K562 (cell line): ENCODE data around the gene LRFN4. TPM values are rescaled to one million over a fixed set of nuclear protein-coding genes. Genes with fewer than 3 reads are reported as not detected.

ENCODE experiments used
- ATAC-seq: fragments of 200-7000 bp; cut with Tn5 transposase; 3 replicates; pipeline ENCODE4 v1.9.1; 2020; ENCODE audit warnings: moderate library complexity
- BruUV-seq: library from RNA; stranded (reverse); fragments of 400-500 nt; replicated peaks from 2 replicates; lab custom pipeline; 2021; lab: Mats Ljungman, UMichigan
- CTCF ChIA-PET: fragments of 300-600 bp; formaldehyde crosslinking; extraction: SDS; loops from one replicate; lab custom pipeline; 2021; ENCODE audit warnings: low intra/inter-chr PET ratio; lab: Yijun Ruan, JAX
- POLR2A ChIA-PET: fragments of 300-600, 350-650 bp; sonication (Branson Sonifier 250); formaldehyde crosslinking; extraction: SDS; loops from one replicate; lab custom pipeline; 2021; ENCODE audit warnings: antibody characterized with exemption, inconsistent platforms; lab: Yijun Ruan, JAX
- DNase-seq, 4 experiments: peaks; one replicate each; pipeline versions ENCODE4 v3.0.0 to v3.0.0-alpha.2; 2011 to 2018; ENCODE audit warnings: low spot score in 3 of 4, mixed read lengths in 3 of 4; ENCODE audit errors: extremely low read depth in 1 of 4
- FAIRE-seq: peaks from 2 replicates; lab custom pipeline; 2011; peaks lifted over from hg19 to GRCh38; lab: Jason Lieb, UNC
- H2AFZ ChIP-seq: 2 replicates; pipeline ENCODE4 v1.6.0; 2011; ENCODE audit warnings: low read depth, low read length, control low read depth, inconsistent platforms
- H3K27ac ChIP-seq: fragments of 200-600 bp; 3 replicates; pipeline ENCODE4 v1.8.0; 2011; ENCODE audit warnings: low read depth, mild to moderate bottlenecking, control low read depth, inconsistent platforms, low read length, moderate library complexity, mixed read lengths; ENCODE audit errors: extremely low read depth
- H3K27me3 ChIP-seq, 2 experiments: fragments of 300-600 bp in 1 of 2; 2 replicates in 1 of 2; 3 replicates in 1 of 2; pipeline versions ENCODE4 v1.6.0 to v1.8.0; 2011; ENCODE audit warnings: inconsistent platforms in 2 of 2, low read length in 2 of 2, mild to moderate bottlenecking in 1 of 2, mixed read lengths in 1 of 2, moderate library complexity in 1 of 2; ENCODE audit not compliant: control insufficient read depth in 2 of 2, insufficient read depth in 2 of 2
- H3K36me3 ChIP-seq: fragments of 300-600 bp; 3 replicates; pipeline ENCODE4 v1.8.0; 2011; ENCODE audit warnings: mild to moderate bottlenecking, low read length, inconsistent platforms; ENCODE audit not compliant: control insufficient read depth, insufficient read depth
- H3K4me1 ChIP-seq, 2 experiments: fragments of 200-600 bp in 1 of 2; replicated peaks in 1 of 2; 2 replicates in 1 of 2; 3 replicates in 1 of 2; pipeline versions ENCODE4 v1.5.1 to v1.8.0; 2011; ENCODE audit warnings: inconsistent platforms in 2 of 2, low read length in 2 of 2, mild to moderate bottlenecking in 1 of 2, mixed read lengths in 1 of 2, moderate library complexity in 1 of 2; ENCODE audit not compliant: control insufficient read depth in 2 of 2, insufficient read depth in 2 of 2
- H3K4me2 ChIP-seq: 2 replicates; pipeline ENCODE4 v1.6.1; 2011; ENCODE audit warnings: low read length, control low read depth, inconsistent platforms, mixed read lengths; ENCODE audit not compliant: insufficient read depth
- H3K4me3 ChIP-seq: fragments of 200-600 bp; sonication (generic), shearing (Covaris generic); 2 replicates; pipeline ENCODE4 v1.5.1; 2016; ENCODE audit warnings: control low read depth, inconsistent platforms
- H3K79me2 ChIP-seq: fragments of 200-600 bp; 3 replicates; pipeline ENCODE4 v1.8.0; 2011; ENCODE audit warnings: low read length, inconsistent platforms; ENCODE audit not compliant: control insufficient read depth, insufficient read depth
- H3K9ac ChIP-seq, 2 experiments: 2 replicates each; pipeline versions ENCODE4 v1.6.0 to v1.6.1; 2011; ENCODE audit warnings: low read depth in 2 of 2, low read length in 2 of 2, control low read depth in 1 of 2, inconsistent platforms in 1 of 2, mild to moderate bottlenecking in 1 of 2, mixed read lengths in 1 of 2; ENCODE audit not compliant: insufficient read depth in 1 of 2
- H3K9me1 ChIP-seq: one replicate; pipeline ENCODE4 v1.6.0; 2011; ENCODE audit warnings: inconsistent platforms, mild to moderate bottlenecking, low read length, moderate library complexity; ENCODE audit not compliant: control insufficient read depth, insufficient read depth
- H3K9me3 ChIP-seq: replicated peaks from 2 replicates; pipeline ENCODE4 v1.5.1; 2011; ENCODE audit warnings: low read depth, low read length, inconsistent platforms; ENCODE audit not compliant: control insufficient read depth, insufficient read depth
- H4K20me1 ChIP-seq: replicated peaks from 2 replicates; pipeline ENCODE4 v1.6.1; 2011; ENCODE audit warnings: low read length, inconsistent platforms, mixed read lengths; ENCODE audit not compliant: control insufficient read depth, insufficient read depth
- CXXC5 ChIP-seq: fragments of 250-450 bp; sonication (Bioruptor Pico); IDR thresholded peaks from 2 replicates; pipeline ENCODE4 v1.8.0; 2022; ENCODE audit warnings: inconsistent platforms, mild to moderate bottlenecking, moderate library complexity
- ELF2 ChIP-seq: fragments of 250-450 bp; sonication (Bioruptor Pico); IDR thresholded peaks from 2 replicates; pipeline ENCODE4 v1.5.0; 2021; ENCODE audit warnings: mild to moderate bottlenecking
- KDM1A ChIP-seq, 2 experiments: fragments of 450-650 bp; IDR thresholded peaks; 2 replicates each; pipeline ENCODE4 v1.6.1; 2016; ENCODE audit warnings: mild to moderate bottlenecking in 2 of 2
- MNT ChIP-seq, 2 experiments: fragments of 450-650 bp; conservative IDR thresholded peaks; 2 replicates each; pipeline ENCODE4 v1.6.1; 2017; ENCODE audit warnings: mild to moderate bottlenecking in 2 of 2, moderate library complexity in 2 of 2
- MTA2 ChIP-seq: fragments of 450-650 bp; IDR thresholded peaks from 2 replicates; pipeline ENCODE4 v1.6.1; 2016; ENCODE audit warnings: low read depth
- PHTF2 ChIP-seq: fragments of 250-450 bp; sonication (Bioruptor Pico); IDR thresholded peaks from 2 replicates; pipeline ENCODE4 v1.5.0; 2021; ENCODE audit warnings: mild to moderate bottlenecking
- TAL1 ChIP-seq: fragments of 450-650 bp; IDR thresholded peaks from 2 replicates; pipeline ENCODE4 v1.6.1; 2016; ENCODE audit warnings: mild to moderate bottlenecking
- TEAD1 ChIP-seq, 2 experiments: fragments of 450-650 bp in 1 of 2; sonication (generic) in 1 of 2; formaldehyde crosslinking; IDR thresholded peaks; 2 replicates each; pipeline versions ENCODE4 v1.4.0 to v1.8.0; 2020 to 2022; ENCODE audit warnings: mild to moderate bottlenecking in 2 of 2, missing genetic modification reagents in 1 of 2
- ZSCAN29 ChIP-seq: fragments of 450-650 bp; IDR thresholded peaks from 2 replicates; pipeline ENCODE4 v1.6.1; 2017
- WGBS: fragments of 100-300 bp; shearing (Covaris generic); methylation state at CpG from one replicate; pipeline ENCODE4 v1.1.6; 2016; ENCODE audit warnings: low coverage, mixed read lengths; ENCODE audit not compliant: insufficient coverage; ENCODE audit errors: missing lambda C conversion rate; 5-methylcytosine and 5-hydroxymethylcytosine counted together
- in situ Hi-C: fragments of 300-500 bp; cut with MboI; formaldehyde crosslinking; loops from 4 replicates; pipeline ENCODE4 v1.15.0; 2018; ENCODE audit warnings: inconsistent platforms, mixed read lengths
- intact Hi-C: fragments of 100-400 bp; cut with micrococcal nuclease; formaldehyde crosslinking; loops from 2 replicates; pipeline ENCODE4 v1.14.2; 2022
- polyA plus RNA-seq, 8 experiments: library from polyadenylated mRNA; depleted of rRNA in 4 of 8; stranded (reverse) in 5 of 8; unstranded in 3 of 8; fragments of >200 nt; fragmentation: Nextera tagmentation in 2 of 8; fragmentation: Illumina TruSeq in 1 of 8; extraction: Ambion mirVana in 2 of 8; extraction: Trizol in 1 of 8; gene quantifications; 2 replicates each; pipeline versions ENCODE4 v1.2.1 to v1.2.3, GENCODE V29; 2011 to 2014; ENCODE audit warnings: inconsistent platforms in 1 of 8, missing spikeins in 1 of 8
- total RNA-seq, 7 experiments: library from RNA; depleted of rRNA in 6 of 7; stranded (reverse); fragments of >200 nt in 6 of 7; fragmentation: Illumina TruSeq in 2 of 7; extraction: Trizol in 2 of 7; gene quantifications; 2 replicates each; pipeline versions ENCODE4 v1.2.1 to v1.2.3, GENCODE V29; 2011 to 2021; ENCODE audit warnings: low replicate concordance in 1 of 7
- TF ChIP-seq, protein P1 (sequence below): fragments of 450-650 bp; IDR thresholded peaks from 2 replicates; pipeline ENCODE4 v1.6.1; 2016; ENCODE audit warnings: low read depth, mild to moderate bottlenecking, moderate library complexity
- TF ChIP-seq, protein P2 (sequence below): fragments of 250-450 bp; sonication (Bioruptor Pico); IDR thresholded peaks from 2 replicates; pipeline ENCODE4 v1.5.0; 2021; ENCODE audit warnings: mild to moderate bottlenecking, moderate library complexity
- TF ChIP-seq, protein P3 (sequence below): sonication (generic); formaldehyde crosslinking; IDR thresholded peaks from 2 replicates; pipeline ENCODE4 v1.8.0; 2023; ENCODE audit warnings: missing genetic modification reagents, mild to moderate bottlenecking, borderline replicate concordance

The LRFN4 gene
- total and polyA plus RNA-seq, 9 of the 15 experiments (the other 6 are each of a cell fraction or from before 2014, with no cell fraction given): 0.10 to 60.1 (median 6.7) TPM

GRCh38 chr11:66871521-66871901 is 14.6 kb downstream of the LRFN4 start:
- Histone ChIP-seq H3K79me2 (no peaks in the 10 kb centered on the region), H3K4me2 (no peak overlapping the region), H3K27me3 (no peaks in the 10 kb centered on the region), H3K9ac (peak overlapping the region in 1 of 2 experiments; percentile 20; a peak in 1 of 4 replicates), H3K27ac (no peak overlapping the region), H4K20me1 (0 out of 2 replicates have a peak, but pooled peaks cover 3% of the 10 kb centered on the region), H3K36me3 (peaks cover 20% of the 10 kb centered on the region; the same call in 2 of the 3 replicates), H3K4me1 (peaks cover 10 to 44% of the 10 kb centered on the region in 2 experiments; a peak in 4 of 5 replicates), H3K9me3 (no peaks in the 10 kb centered on the region), H3K4me3 (no peak overlapping the region), H3K9me1 (no peaks in the 10 kb centered on the region), H2AFZ (no peak overlapping the region)
- CTCF ChIA-PET: no interaction called here
- intact Hi-C loops: no loop called here
- ATAC-seq (no peak), DNase-seq (no peak), FAIRE-seq (no peak)
- BruUV-seq: no TSS peak
- POLR2A ChIA-PET: interaction anchor here (0.6 to 1.3 kb wide), 2 partner anchors 105 to 386 kb away, joined by 4 read pairs; no protein-coding TSS in a partner anchor
- 92% methylated on average over 11 of the region's 18 CpGs for WGBS
- in situ Hi-C loops: no loop called here
- TF ChIP-seq, protein P1, sequence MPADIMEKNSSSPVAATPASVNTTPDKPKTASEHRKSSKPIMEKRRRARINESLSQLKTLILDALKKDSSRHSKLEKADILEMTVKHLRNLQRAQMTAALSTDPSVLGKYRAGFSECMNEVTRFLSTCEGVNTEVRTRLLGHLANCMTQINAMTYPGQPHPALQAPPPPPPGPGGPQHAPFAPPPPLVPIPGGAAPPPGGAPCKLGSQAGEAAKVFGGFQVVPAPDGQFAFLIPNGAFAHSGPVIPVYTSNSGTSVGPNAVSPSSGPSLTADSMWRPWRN: no peak
- TF ChIP-seq MNT (conservative IDR thresholded peaks at IDR 0.05): no peak
- TF ChIP-seq ZSCAN29: no peak
- no peak for TF ChIP-seq TAL1
- TF ChIP-seq ELF2 (CRISPR knock-in tag): no peak
- TF ChIP-seq, protein P2, sequence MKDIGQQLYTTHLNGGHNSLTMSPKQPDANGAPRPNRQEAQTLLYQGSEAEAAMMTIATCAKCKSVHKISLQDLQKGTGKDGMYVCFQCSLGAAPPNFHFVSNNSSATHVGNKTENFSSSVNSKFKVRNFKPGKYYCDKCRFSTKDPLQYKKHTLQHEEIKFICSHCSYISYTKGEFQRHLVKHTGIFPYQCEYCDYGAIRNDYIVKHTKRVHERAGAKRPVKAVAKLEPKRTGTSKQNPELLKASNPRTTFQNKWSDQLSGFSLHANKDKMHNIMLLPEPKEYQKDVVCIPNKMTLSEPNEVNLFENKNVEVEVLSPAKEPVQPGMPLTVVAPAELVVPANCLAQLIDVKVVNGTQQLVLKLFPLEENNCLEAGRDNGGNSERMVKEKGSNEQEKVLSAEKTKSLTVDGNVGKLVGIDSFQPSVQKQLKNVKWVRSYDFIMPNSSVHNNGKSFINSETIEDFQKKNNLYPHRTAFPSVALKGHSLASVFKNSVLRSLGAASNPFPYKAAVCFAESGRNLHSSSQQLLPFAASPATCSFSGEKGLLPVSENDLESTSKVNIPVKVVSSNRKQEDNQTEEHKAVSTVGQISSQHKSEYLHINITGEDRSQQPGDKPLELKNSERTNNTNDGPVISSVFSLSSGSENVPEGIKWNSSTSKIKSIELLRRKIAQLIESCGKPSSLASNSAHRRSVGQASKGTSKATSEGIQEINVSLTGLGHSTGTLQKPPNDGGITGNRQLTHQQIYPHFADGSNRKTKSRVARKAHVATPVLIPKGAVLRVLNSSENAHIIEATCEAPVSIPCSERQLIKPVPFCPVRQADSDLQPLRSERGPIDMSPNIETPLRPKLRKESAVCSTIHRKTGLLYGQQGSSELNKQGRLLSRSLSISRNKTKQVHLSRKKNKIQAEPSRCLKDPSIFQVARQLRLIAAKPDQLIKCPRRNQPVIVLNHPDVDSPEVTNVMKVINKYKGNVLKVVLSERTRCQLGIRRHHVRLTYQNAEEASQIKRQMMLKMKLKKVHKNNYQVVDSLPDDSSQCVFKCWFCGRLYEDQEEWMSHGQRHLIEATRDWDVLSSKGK (CRISPR knock-in tag): no peak
- TF ChIP-seq CXXC5 (CRISPR knock-in tag): no peak
- TF ChIP-seq, protein P3, sequence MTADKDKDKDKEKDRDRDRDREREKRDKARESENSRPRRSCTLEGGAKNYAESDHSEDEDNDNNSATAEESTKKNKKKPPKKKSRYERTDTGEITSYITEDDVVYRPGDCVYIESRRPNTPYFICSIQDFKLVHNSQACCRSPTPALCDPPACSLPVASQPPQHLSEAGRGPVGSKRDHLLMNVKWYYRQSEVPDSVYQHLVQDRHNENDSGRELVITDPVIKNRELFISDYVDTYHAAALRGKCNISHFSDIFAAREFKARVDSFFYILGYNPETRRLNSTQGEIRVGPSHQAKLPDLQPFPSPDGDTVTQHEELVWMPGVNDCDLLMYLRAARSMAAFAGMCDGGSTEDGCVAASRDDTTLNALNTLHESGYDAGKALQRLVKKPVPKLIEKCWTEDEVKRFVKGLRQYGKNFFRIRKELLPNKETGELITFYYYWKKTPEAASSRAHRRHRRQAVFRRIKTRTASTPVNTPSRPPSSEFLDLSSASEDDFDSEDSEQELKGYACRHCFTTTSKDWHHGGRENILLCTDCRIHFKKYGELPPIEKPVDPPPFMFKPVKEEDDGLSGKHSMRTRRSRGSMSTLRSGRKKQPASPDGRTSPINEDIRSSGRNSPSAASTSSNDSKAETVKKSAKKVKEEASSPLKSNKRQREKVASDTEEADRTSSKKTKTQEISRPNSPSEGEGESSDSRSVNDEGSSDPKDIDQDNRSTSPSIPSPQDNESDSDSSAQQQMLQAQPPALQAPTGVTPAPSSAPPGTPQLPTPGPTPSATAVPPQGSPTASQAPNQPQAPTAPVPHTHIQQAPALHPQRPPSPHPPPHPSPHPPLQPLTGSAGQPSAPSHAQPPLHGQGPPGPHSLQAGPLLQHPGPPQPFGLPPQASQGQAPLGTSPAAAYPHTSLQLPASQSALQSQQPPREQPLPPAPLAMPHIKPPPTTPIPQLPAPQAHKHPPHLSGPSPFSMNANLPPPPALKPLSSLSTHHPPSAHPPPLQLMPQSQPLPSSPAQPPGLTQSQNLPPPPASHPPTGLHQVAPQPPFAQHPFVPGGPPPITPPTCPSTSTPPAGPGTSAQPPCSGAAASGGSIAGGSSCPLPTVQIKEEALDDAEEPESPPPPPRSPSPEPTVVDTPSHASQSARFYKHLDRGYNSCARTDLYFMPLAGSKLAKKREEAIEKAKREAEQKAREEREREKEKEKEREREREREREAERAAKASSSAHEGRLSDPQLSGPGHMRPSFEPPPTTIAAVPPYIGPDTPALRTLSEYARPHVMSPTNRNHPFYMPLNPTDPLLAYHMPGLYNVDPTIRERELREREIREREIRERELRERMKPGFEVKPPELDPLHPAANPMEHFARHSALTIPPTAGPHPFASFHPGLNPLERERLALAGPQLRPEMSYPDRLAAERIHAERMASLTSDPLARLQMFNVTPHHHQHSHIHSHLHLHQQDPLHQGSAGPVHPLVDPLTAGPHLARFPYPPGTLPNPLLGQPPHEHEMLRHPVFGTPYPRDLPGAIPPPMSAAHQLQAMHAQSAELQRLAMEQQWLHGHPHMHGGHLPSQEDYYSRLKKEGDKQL (CRISPR knock-in tag): no peak
- no peak for TF ChIP-seq KDM1A (IDR thresholded peaks at IDR 0.05)
- no peak for TF ChIP-seq MTA2
- no peak for TF ChIP-seq PHTF2
- no peak for TF ChIP-seq TEAD1 (CRISPR knock-in tag; IDR thresholded peaks at IDR 0.05)
